Thymus (tissue), 11 donors: ENCODE measurements around the gene SLC18A2. TPM values are rescaled to one million over a fixed set of nuclear protein-coding genes. Genes with fewer than 3 reads are reported as not detected.
"Not testable (repeated sequence)": the region's sequence is repeated elsewhere in the genome, so short reads cannot be mapped to it uniquely, and the experiment has no call there.

Source experiments
- DNase-seq, 9 donors: peaks; one replicate each; pipeline ENCODE4 v3.0.0-alpha.2; 2013; ENCODE audit warnings: low spot score in 9 of 9, low read depth in 6 of 9, missing footprints in 1 of 9
- H3K27ac ChIP-seq, 2 donors: one replicate each; pipeline ENCODE4 v1.5.1; 2013; ENCODE audit warnings: control low read depth in 1 of 2, low read depth in 1 of 2, low read length in 1 of 2, mild to moderate bottlenecking in 1 of 2, moderate library complexity in 1 of 2
- H3K27me3 ChIP-seq, 2 donors: one replicate each; pipeline ENCODE4 v1.5.1; 2013; ENCODE audit warnings: low read length in 1 of 2; ENCODE audit not compliant: control insufficient read depth in 2 of 2, insufficient read depth in 1 of 2
- H3K36me3 ChIP-seq, 2 donors: one replicate each; pipeline ENCODE4 v1.5.1; 2013; ENCODE audit warnings: low read length in 1 of 2, mild to moderate bottlenecking in 1 of 2, moderate library complexity in 1 of 2; ENCODE audit not compliant: control insufficient read depth in 2 of 2, insufficient read depth in 2 of 2
- H3K4me1 ChIP-seq, 2 donors: one replicate each; pipeline ENCODE4 v1.5.1; 2013; ENCODE audit warnings: low read length in 2 of 2; ENCODE audit not compliant: control insufficient read depth in 2 of 2, insufficient read depth in 2 of 2
- H3K4me3 ChIP-seq, 2 donors: one replicate each; pipeline ENCODE4 v1.5.1; 2013; ENCODE audit warnings: low read length in 2 of 2, control low read depth in 1 of 2, mild to moderate bottlenecking in 1 of 2
- H3K9me3 ChIP-seq, 2 donors: one replicate each; pipeline ENCODE4 v1.5.1; 2013; ENCODE audit warnings: low read length in 1 of 2, mild to moderate bottlenecking in 1 of 2; ENCODE audit not compliant: control insufficient read depth in 2 of 2, insufficient read depth in 1 of 2
- WGBS: extraction: QIAGEN DNeasy Blood & Tissue Kit; methylation state at CpG from one replicate; pipeline ENCODE4 v1.1.7; 2013; 5-methylcytosine and 5-hydroxymethylcytosine counted together
- polyA plus RNA-seq: library from polyadenylated mRNA; stranded (reverse); fragments of 200-250 nt; gene quantifications from one replicate; pipeline ENCODE4 v1.2.3, GENCODE V29; 2013
- total RNA-seq: library from RNA; stranded (reverse); fragments of 120-200 nt; gene quantifications from one replicate; pipeline ENCODE4 v1.2.4, GENCODE V29; 2013
- donor health status: healthy.

SLC18A2 gene
- total and polyA plus RNA-seq, 2 donors = 6.1 to 27.6 TPM

- Histone ChIP-seq H3K27me3 (peaks cover 5 to 20% of the 10 kb centered on the region in 2 donors), H3K36me3 (no peaks in the 10 kb centered on the region), H3K4me1 (peaks cover 0 to 5% of the 10 kb centered on the region in 2 donors), H3K27ac (no peak overlapping the region), H3K4me3 (no peak overlapping the region), H3K9me3 (no peaks in the 10 kb centered on the region)
- 95% methylated on average over 3 of the region's 3 CpGs for WGBS
- no peak for DNase-seq
These were observed 16.0 kb upstream of the SLC18A2 start for GRCh38 chr10:117224881-117225280.

DNA sequence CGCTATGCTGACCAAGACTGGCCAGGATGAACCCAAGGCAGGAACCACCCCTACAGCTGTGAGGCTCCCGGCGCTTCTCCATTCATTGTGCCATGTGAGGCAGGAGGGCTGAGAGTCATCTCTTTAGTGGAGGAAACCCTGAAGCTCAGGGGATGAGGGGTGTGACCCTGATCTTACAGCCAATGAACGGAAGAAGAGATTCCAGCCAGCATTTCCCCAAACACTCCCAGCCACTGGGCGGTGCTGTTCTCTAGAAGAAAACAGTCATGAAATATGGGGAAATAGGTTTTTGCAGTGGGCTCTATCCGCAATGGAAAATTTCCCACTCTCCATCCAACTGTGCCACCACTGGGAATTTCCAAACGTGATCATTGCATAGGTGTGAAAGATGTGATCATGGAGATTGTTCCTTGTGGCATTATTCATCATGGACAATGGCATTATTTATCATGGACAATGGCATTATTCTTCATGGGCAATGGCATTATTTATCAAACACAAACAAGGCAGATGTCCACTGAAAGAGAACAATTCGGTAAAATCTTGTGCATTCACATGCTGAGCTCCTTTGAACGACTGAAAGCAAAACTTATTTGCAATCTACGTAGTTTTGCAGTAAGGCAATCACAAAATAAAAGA, 14.0 kb upstream of the SLC18A2 start:
- Histone ChIP-seq H3K27me3 (peaks cover 10 to 17% of the 10 kb centered on the region in 2 donors), H3K4me3 (no peak overlapping the region), H3K9me3 (no peaks in the 10 kb centered on the region), H3K27ac (no peak overlapping the region), H3K4me1 (peaks cover 0 to 5% of the 10 kb centered on the region in 2 donors), H3K36me3 (no peaks in the 10 kb centered on the region)
- DNase-seq = peak in 4 of 9 donors; percentile 51 to 78 (median 60)
- WGBS = 34% methylated on average over 10 of the region's 10 CpGs

DNA sequence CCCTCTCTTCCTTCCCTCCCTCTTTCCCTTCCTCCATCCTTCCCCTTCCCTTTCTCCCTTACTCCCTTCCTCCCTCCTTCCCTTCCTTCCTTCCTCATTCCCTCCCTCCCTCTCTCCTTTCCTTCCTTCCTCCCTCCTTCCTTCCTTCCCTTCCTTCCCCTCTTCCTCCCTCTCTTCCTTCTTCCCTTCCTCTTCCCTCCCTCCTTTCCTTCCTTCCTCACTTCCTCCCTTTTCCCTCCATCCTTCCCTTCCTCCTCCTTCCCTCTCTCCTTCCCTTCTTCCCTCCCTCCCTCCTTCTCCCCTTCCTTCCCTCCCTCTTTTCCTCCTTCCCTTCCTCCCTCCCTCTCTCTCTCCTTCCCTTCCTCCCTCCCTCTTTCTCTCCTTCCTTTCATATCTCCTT, 12.7 kb upstream of the SLC18A2 start:
- Histone ChIP-seq H3K9me3 (no peaks in the 10 kb centered on the region), H3K27me3 (peaks cover 10 to 13% of the 10 kb centered on the region in 2 donors), H3K36me3 (no peaks in the 10 kb centered on the region), H3K4me1 (peaks cover 0 to 5% of the 10 kb centered on the region in 2 donors), H3K27ac (no peak overlapping the region), H3K4me3 (no peak overlapping the region)
- no peak for DNase-seq

DNA sequence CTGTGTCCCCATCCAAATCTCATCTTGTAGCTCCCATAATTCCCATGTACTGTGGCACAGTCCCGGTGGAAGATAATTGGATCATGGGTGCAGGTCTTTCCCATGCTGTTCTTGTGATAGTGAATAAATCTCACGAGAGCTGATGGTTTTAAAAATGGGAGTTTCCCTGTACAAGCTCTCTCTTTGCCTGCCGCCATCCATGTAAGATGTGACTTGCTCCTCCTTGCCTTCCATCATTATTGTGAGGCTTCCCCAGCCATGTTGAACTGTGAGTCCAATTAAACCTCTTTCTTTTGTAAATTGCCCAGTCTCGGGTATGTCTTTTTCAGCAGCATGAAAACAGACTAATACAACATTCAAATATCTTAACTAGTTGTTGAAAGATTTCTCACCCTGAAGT, 10.8 kb upstream of the SLC18A2 start:
- H3K4me1 ChIP-seq, H3K36me3 ChIP-seq, H3K4me3 ChIP-seq, H3K27ac ChIP-seq, DNase-seq, H3K9me3 ChIP-seq: not testable (repeated sequence)
- H3K27me3 ChIP-seq = peaks cover 10 to 15% of the 10 kb centered on the region in 2 donors
- 97% methylated on average over 4 of the region's 4 CpGs for WGBS

DNA sequence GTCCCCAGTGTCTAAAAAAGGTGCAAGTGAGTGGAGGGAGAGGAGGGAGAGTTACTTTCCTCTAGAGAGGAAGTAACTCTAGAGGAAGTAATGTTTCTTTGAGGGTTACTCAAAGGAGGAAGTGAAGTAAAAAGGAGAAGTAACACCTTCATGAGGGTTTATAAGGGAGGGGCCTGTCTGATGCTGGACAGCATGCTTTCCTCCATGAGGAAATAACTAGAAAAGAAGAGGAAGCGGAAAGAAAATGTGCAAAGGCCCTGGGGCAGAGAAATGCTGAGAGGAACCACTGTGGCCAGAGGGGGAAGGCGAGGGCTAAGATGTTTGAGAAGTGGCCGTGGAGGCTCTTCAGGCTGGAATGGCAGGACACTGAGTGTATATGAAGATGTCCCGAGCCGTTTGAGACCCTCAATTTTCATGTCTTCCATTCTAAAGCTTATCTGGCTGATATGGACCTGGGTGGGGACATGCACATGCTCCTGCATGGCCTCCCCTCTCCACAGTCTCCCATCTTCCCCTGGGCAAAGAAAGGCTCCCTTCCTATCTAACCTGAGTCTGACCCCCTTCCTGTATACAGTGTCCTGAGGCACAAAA, 3.4 kb upstream of the SLC18A2 start:
- no peak overlapping the region for H3K4me3 ChIP-seq
- H3K9me3 ChIP-seq = no peaks in the 10 kb centered on the region
- peaks cover 22 to 59% of the 10 kb centered on the region in 2 donors for H3K27me3 ChIP-seq
- no peak overlapping the region for H3K27ac ChIP-seq
- H3K36me3 ChIP-seq = no peaks in the 10 kb centered on the region
- 95% methylated on average over 5 of the region's 5 CpGs for WGBS
- peaks cover 5 to 17% of the 10 kb centered on the region in 2 donors for H3K4me1 ChIP-seq
- no peak for DNase-seq

GRCh38 chr10:117239051-117239450, 1.9 kb upstream of the SLC18A2 start:
- no peak for DNase-seq
- Histone ChIP-seq H3K4me3 (no peak overlapping the region), H3K4me1 (peaks cover 5 to 17% of the 10 kb centered on the region in 2 donors), H3K9me3 (no peaks in the 10 kb centered on the region), H3K36me3 (no peaks in the 10 kb centered on the region), H3K27me3 (peaks cover 30 to 74% of the 10 kb centered on the region in 2 donors), H3K27ac (no peak overlapping the region)
- 89% methylated on average over 8 of the region's 8 CpGs for WGBS

GRCh38 chr10:117239721-117240620, 943 bp upstream of the SLC18A2 start:
- Histone ChIP-seq H3K4me1 (peaks cover 5 to 17% of the 10 kb centered on the region in 2 donors), H3K4me3 (peak overlapping the region in 1 of 2 donors; percentile 33), H3K27me3 (peaks cover 32 to 82% of the 10 kb centered on the region in 2 donors), H3K36me3 (no peaks in the 10 kb centered on the region), H3K27ac (no peak overlapping the region), H3K9me3 (no peaks in the 10 kb centered on the region)
- WGBS = 83% methylated on average over 15 of the region's 15 CpGs
- DNase-seq = no peak

GRCh38 chr10:117241541-117242462, 888 bp downstream of the SLC18A2 start:
- DNase-seq = no peak
- Histone ChIP-seq H3K27me3 (peaks cover 32 to 74% of the 10 kb centered on the region in 2 donors), H3K36me3 (no peaks in the 10 kb centered on the region), H3K4me3 (peak overlapping the region; percentile 34 to 68), H3K4me1 (peaks cover 21 to 33% of the 10 kb centered on the region in 2 donors), H3K9me3 (no peaks in the 10 kb centered on the region), H3K27ac (no peak overlapping the region)
- 5% methylated on average over 56 of the region's 56 CpGs for WGBS
